ENCODE results near the gene MOK.

GRCh38 chr14:102320671-102321455 lies 15.9 kb upstream of the MOK start:
- TF ChIP-seq CTCF (IDR thresholded peaks at IDR 0.05; ENCODE audit: insufficient read depth, low read length, poor library complexity, severe bottlenecking) (no peak), EZH2phosphoT487 (conservative IDR thresholded peaks at IDR 0.05; ENCODE audit: low read length) (no peak)

Data from SU-DHL-6 (cell line).